GM19240 (cell line): ENCODE results near the gene HDAC10.

Experiments
- DNase-seq: peaks from one replicate; pipeline ENCODE4 v3.0.0; 2011; ENCODE audit warnings: low spot score; ENCODE audit not compliant: insufficient read length

HDAC10 gene

DNA sequence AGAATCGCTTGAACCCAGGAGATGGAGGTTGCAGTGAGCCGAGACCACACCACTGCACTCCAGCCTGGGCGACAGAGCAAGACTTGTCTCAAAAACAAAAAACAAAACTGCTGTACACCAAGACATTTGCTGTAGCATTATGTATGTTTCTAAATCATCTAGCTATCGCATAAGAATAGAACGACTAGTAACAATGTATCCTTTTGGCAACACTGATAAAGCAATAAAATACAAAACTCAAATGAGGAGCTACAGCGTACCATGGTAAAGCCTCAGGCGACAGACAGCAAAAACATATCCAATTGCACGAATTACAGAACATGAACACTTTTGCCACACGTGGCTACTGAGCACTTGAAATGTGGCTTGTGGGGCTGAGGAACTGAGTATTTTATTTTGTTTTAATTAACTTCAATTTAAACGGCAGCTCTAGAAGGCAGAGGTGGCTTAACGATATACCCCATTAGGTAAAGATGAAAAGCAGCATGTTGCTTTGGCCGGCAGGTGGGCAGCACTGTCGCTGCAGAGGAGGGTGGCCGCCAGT is 8.6 kb downstream of the HDAC10 start:
- no peak for DNase-seq

DNA sequence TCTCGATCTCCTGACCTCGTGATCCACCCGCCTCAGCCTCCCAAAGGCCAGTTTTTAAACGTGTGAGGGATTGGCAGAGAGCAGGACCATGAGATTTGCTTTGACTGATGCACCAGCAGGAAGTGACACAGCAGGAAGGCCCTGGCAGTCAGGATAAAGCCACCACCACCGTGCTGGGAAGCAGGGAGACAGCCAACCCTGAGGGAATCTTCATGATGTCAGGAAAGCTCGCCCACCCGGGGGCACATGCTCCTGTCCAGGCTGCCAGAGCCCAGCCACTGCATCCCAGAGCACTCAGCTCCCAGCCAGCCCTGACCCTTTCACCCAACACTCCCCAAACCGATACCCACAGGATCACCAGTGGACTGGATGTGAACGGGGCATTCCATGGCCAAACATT is 12.3 kb downstream of the HDAC10 start:
- no peak for DNase-seq

DNA sequence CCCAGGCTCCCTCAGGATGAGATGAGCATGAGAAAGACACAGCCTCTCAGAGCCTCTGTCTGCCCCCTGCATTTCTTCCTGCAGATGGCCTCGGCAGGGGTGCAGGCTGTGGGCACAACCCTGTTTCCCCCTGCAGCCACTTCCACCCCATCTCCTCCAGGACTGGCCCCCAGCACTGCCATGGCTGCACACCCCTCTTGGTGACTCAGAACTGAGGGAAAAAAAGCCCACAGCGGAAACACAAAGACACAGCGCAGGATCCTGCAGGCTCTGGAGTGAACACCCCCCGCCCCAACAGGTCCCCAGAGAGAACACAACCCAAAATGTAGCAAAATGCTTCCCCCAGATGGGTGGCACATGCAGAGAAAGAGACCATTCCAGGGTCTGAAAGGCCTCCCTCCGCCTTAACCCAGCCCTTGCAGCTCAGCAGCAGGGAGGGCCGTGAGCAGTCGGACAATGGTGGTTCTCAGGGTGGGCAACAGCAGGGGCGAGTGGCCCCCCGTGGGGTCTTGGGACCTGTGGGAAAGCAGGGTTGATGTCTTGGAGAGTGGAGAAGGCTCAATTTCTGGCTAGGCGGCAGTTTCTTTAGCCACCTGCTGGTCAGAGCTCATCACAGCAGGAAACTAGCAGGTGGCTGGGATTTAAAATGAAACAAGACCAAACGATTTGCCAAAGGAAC is 14.2 kb downstream of the HDAC10 start:
- DNase-seq = no peak

DNA sequence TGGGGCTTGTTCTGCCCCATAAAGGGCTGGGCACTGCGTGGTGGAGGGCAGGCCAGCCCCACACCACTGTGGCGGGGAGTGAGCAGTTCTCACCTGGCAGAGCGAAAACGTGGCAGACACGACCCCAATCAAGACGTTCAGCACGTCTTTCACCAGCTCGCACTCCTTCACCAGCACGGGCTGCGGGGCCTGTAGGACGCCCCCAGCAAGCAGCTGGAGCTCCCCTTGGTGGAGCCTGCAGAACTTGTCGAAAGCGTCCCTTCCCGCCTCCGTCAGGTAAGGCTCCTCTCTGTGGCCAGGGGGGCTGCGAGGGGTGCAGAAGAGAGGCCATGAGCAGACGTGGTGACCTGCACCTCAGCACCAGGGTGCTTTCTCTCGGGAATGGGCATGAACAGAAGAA is 17.8 kb downstream of the HDAC10 start:
- no peak for DNase-seq

DNA sequence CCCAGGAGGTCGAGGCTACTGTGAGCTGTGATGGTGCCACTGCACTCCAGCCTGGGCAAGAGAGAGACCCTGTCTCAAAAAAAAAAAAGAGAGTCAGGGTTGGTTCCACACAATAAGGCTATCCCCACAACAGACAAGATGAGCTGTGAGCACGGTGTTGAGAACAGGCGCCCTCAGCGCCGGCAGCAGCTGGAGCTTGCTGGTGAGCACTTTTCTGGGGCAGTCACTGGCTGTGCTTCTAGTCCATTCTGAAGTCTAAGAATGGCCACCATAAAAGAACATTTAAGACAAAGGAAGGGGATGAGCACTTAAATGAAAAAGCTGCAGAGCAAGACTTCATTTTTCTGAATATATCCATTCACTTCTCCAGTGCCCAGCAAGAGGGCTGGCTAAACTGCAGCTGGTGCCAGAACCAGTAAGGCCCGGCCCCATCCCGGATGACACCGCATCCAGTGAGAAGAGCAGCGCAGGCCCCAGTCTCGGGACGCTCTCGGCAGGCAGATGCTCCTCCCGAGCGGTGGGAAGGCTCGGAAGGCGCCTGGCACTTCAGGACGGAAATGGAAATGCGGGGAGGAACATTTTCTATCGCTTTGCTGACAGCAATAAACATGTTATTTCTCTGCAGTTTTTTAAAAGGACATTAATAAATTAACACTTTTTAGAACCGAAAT is 18.4 kb downstream of the HDAC10 start:
- no peak for DNase-seq

- no peak for DNase-seq
Observed at GRCh38 chr22:50229370-50229769, 21.7 kb downstream of the HDAC10 start.

GRCh38 chr22:50228366-50228765 is 22.7 kb downstream of the HDAC10 start:
- DNase-seq = no peak

GRCh38 chr22:50227579-50228215 is 23.4 kb downstream of the HDAC10 start:
- DNase-seq = no peak

- DNase-seq = no peak
Observed at GRCh38 chr22:50226875-50227165, 24.2 kb downstream of the HDAC10 start.

GRCh38 chr22:50226063-50226874 is 24.8 kb downstream of the HDAC10 start:
- no peak for DNase-seq

DNA sequence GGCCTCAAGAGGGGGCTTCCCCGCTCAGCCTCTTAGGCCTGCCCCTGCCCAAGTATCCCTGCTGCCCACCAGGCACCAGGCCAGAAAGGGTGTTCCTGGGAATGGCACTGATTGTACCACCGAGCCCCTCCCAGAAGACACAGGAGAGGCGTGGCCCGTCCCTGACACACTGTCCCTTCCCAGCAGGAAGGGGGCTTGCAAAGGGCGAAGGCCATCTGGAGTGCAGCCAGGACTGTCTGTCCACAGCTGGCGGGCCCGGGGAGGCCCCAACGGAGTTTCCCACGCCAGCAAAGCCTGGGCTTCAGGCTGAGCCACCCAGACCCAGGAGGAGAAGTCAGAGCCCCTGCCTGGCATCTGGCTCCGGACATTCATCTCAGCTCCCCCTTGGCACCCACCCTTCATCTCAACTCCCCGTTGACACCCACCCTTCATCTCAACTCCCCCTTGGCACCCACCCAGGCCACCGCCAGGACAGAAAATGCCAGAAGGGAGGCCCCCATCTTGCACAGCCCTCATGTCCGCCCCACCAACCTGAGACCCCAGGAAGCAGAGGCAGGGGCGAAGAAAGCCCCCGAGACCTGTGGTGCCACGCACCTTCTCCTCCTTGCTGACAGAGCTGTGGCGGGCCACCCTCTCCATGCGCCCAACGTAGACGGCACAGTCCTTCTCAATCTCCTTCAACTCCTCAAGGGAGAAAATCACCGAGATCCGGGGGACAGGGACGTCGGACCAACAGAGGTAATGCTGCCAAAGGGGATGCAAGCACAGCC is 25.7 kb downstream of the HDAC10 start:
- no peak for DNase-seq

DNA sequence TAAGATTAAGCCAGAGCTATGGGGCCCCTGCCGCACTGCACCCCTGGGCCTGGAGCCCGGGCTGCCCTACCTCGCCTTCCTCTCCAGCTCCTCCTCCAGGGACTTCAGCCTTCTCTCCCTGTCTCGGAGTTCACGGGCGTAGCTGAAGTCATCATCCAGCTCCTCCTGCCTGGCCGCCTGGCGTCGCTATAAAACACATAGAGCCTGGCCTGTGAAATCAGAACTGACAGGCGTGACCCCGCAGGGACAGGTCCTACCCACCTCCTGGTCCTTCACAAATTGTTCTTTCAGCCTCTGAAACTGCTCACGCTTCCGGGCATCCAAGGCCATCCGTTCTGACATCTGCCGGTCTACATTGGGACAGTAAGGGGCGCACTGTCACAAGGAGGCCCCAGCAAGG is 27.0 kb downstream of the HDAC10 start:
- DNase-seq = no peak

DNA sequence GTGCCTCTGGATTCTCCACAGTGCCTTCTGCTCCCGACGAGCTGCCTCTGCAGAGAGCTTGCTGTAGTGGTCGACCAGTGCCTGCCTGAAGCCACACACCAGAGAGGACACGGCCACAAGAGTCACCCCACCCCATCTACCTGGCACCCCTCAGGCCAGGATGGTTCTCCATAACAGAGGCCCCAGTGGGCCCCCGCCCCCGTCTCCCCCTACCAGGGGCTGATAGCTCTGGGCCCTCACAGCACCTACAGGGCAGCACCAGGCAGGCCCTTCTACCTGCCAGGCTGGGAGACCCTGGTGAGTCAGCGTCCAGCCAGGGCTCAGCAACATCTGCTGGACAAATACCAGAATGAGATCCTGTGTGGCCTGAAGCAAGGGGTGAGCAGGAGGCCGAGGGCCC is 28.6 kb downstream of the HDAC10 start:
- no peak for DNase-seq

- DNase-seq = no peak
Observed at GRCh38 chr22:50221410-50222300, 29.4 kb downstream of the HDAC10 start.

- DNase-seq = no peak
Observed at GRCh38 chr22:50220603-50221409, 30.3 kb downstream of the HDAC10 start.

DNA sequence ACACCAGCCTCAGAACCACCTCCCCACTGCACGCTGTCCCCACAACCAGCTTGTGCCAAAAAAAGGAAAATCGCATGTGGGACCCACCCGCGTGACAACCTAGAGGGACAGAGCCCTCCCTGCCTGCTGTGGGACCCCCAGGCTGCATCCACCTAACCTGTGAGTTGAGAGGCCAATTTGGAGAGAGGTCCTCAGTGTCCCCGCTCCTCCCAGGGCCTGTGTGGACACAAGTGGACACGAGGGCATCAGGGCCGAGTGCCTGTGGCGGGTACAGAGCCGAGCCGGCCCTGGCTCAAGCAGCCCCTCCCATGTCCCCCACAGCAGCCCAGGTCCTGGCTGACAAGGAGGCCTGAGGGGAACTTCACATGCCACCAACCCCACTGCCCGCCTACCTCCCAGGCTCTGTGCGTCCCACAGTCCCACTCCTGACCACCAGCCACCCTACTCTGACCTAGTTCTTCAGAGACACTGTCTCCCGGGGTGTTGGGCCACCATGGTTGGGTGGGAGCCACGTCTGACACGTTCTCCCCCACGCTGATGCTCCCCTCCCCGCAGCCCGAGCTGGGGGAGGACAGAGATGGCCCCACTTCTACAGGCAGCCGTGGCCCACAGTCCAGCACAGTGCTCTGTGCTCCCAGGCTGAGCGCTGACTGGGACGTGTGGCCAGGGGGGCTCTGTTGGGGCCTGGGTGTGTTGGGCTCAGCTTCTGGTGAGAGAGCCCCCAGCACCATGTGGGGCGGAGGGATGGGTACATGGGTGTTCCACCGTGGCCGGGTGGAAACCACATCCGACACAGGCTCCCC is 31.1 kb downstream of the HDAC10 start:
- DNase-seq = no peak

DNA sequence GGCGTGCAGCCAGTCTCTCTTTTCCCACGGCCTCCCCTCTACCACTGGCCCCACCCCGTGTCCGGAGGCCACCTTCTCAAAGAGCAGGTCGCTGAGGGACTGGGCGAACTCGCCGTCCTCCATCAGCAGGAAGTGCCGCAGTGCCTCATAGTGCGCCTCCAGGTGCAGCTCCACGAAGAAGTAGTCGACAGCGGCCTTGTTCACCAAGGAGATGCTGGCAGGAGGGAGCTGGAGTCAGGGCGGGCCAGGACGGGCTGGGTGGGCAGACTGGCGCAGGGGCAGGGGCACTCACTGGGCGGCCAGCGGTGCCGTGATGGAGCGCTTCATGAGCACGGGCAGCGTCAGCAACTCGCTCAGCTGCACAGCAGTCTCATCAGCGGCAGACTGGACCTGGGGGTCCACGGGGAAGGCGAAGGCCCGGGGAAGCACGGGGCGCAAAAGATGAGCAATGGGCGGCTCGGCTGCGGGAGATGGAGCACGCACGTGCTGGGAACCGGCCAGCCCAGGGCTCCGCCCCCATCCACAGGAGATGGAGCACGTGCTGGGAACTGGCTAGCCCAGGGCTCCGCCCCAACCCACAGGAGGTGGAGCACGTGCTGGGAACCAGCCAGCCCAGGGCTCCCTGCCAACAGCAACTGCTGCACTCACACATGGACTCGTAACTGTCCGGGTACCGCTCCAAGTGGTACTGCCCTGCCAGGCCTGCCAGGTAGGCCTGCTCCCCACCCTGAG is 31.9 kb downstream of the HDAC10 start:
- no peak for DNase-seq
